Hepatic stellate cell (primary cell): ENCODE data around the gene STX10.

Source experiments
- DNase-seq: peaks from one replicate; pipeline ENCODE4 v3.0.0; 2011; ENCODE audit warnings: low spot score

Gene STX10

GRCh38 chr19:13119627-13120026 lies 30.5 kb downstream of the STX10 start:
- no peak for DNase-seq

DNA sequence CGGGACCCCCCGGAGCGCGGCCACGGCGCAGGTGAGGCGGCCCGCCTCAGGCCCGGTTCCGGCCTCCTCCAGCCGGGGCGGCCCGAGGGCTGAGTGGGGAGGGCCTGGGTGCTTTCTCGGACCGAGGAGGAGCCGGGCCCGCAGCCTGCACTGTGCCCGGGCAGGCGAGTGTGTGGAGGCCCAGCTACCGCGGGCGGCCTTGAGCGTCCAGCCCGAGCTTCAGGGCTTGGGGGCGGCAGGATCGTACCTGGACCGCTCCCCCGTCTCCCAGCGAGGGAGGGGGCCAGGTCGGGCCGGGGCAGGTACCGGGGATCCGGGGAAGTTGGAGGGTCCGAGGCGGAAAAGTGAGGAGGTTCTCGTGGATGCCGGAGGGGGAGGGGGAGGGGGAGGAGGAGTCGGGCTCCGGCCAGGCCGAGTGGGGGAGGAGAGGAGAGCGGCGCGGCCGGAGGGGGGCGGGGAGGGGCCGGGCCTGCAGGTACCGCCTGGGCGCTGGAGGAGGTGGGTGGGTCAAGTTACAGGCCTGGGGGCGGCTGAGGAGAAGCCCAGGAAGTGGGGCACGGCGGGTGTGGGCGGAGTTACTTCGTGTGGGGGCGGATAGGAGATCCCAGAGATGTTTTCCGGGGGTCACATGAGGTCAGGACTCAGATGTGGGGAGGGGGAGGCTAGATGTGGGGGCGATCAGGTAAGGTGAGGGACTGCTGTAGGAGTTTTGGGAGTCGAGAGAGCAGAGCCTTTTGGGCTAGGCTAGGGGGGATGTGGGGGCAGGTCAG lies 31.6 kb downstream of the STX10 start:
- peak; percentile 54 for DNase-seq

DNA sequence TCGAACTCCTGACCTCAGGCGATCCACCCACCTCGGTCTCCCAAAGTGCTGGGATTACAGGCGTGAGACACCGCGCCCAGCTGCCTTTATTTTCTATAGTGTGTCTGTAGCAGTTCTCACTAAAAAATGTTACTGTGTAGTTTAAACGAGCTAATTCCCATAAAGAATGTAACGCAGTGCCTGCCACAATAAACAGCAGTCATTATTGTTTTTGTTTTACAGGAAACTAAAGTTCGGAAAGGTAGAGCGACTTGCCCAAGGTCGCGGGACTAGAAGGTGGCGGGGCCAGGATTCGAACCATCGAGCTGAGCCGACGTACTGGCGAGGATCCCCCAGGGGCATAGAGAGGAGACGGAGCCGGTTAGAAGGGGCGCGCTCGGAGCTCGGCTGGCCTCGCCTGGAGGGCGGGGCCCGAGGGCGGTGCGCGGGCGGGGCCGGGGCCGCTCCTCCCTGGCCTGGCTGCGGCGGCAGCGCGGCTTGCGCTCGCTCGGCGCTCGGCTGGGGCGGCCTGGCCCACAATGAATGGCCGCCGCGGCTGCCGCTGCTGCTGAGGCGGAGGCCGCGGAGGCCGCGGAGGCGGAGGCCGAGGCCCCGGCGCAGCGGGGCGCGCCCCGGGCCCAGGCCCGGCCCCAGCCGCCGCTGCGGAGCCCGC lies 32.3 kb downstream of the STX10 start, which contains the start of gene NACC1:
NACC1 (plus strand) TSS at position 493 of the 652 bp plus-strand sequence. CDS start 16,944 bp downstream, outside the sequence.
- peak; percentile 97 for DNase-seq

DNA sequence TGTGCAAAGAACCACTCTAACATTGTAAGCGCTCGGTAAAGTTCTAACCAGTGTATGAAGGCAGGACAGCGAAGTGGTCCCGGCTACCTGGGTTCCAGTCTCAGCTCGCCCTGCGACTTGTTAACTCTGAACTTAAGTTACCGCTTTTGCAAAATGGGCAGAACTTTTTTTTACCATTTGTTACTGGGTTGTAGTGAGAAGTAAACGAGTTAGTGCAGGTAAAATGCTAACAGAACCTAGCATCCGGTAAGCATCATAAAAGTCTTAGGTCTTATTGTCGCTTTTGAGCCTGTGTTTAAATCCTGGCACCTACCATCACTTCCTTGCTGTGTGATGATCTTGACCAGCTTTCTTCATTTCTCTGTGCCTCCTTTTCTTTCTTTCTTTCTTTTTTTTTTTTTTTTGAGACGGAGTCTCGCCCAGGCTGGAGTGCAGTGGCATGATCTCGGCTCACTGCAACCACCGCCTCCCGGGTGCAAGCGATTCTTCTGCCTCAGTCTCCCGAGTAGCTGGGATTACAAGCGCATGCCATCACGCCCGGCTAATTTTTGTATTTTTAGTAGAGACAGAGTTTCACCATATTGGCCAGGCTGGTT lies 32.9 kb downstream of the STX10 start:
- DNase-seq = no peak

DNA sequence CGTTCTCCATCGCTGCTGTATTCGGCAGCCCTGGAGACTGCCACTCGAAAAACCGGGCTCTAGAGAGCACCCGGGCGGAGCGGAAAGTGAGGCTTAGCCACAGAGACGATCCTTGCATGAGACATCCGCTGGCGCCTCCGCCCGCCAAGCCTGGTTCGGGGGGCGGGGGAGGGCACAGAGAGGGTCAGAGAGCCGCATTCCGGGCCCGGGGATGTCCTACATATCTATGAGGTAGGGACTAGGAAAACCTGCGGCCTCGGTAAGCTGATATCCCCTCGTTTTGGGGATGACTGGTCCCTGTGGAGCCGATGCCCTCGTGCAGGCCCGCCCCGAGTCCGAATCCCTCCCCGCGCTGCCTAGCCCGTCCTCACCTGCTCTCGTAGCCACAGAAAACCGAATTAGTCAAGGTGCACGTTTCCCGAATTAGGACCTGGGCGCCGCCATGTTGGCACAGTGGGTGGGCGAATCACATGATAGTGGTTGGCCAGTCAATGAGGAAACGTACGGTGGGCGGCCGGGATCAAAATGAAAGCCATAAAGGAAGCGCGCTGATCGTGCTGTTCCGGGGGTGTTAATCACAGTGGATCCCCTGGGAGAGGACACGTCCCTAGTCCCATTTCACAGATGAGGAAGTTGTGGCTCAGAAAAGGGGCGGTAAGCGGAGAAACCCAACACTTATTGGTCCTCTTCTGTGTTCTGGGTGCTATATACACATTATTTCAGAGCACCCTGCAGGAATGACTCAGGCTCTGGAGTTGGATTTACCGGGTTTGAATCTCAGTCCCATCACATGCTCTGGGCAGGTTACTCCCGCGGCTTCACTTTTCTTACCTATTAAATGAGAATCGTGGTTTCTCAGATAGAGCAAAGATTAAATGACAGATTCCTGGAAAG lies 33.6 kb downstream of the STX10 start, which contains the start of gene TRMT1:
TRMT1 (minus strand) TSS at position 459 of the 894 bp plus-strand sequence; CDS start at position 118, 341 bp downstream.
- DNase-seq = peak; percentile 98

GRCh38 chr19:13115936-13116281 lies 34.3 kb downstream of the STX10 start:
- DNase-seq = no peak

GRCh38 chr19:13112555-13112954 lies 37.6 kb downstream of the STX10 start:
- no peak for DNase-seq

DNA sequence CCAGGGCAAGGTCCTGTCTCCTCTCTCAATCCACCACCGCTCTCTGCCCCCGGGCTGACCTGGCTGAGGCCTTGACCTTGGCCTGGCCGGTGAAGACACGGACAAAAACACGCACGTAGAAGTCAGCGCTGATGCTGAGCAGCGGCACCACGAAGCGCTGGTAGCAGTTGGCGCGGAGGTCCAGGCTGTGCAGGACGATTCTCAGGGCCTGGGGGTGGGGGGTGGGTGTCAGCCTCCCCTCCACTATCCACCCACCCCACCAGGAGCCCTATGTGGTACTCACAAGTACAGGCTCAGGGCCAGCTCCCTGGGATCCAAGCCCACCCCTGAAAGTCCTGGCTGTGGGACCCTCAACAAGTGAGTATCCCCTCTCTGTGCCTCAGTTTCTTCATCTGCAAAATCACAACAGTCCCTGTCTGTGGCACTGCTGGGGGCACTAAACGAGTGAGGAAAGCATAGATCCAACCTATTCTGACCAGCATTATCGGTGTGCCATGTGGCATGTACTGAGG lies 40.0 kb downstream of the STX10 start:
- DNase-seq = no peak

DNA sequence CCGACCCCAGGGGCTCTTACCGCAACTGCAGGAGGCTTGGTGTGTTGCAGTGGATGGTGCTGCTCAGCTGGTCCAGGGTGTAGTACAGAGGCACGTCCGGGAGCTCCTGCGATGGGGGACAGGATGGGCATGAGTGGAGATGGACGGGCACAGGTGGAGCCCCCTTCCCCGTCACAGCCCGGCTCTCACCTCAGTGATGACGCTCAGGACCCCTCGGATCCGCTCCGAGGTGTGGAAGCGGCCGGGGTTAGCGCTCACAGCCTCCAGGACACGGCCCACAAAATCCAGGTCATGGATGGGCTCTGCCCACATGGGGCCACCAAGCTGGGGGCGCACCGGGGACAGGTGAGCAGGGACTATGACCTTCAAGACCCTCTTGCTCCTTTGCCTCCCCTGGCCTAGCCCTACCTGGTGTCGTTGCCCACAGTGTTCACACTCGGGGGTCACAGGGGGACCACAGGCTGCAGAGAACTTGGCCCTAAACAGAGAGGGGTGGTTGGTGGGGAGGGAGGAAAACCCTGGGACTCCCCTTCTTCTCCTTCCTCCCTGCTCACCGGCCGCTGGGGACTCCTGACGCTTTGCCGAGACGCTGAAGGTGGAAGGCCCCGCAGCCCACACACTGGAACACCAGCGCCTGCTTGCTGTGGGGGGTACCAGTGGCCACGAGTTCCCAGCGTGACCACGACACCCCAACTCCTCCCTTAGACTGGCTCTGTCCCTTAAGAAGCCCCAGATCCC lies 40.6 kb downstream of the STX10 start:
- no peak for DNase-seq

DNA sequence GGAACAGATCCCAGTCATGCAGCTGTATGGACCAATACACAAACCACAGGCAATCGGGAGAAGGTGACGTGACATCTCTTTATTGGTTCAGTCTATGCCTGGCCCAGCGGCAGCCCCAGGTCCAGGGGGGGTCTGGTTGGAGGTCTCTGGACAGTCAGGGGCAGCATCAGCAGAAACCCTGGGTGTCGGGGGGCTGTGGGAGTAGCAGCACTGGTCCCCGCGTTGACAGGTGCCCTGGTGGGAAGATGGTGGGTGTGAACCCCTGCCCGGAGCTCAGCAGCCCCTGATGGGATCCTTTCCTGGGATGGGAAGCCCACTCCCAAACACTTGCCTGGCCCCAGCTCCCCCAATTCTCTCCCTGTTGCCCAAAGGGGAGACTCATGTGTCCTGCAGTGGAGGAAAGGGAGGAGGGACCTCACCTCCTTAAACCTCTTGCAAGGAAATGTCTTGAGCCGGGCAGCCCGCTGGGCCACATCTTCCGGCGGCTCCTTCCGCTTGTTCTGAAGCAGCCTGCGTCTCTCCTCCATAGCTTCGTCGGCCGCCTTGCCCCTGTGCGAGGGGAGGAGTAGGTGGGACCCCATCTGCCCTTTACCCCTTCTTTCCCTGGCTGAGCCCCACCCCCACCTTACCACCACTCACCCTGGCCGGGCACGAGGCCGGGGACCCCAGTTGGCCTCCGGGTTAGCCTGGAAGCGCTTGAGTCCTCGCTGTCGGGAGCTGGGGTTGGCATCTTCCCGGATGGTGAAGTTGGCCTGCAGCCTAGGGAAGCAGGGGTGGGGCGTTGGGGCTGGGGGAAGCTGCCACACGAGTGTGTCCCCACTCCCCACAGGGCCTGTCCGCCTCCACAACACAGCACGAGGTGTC lies 45.1 kb downstream of the STX10 start:
- no peak for DNase-seq

GRCh38 chr19:13104360-13104847 lies 45.8 kb downstream of the STX10 start:
- peak; percentile 58 for DNase-seq

DNA sequence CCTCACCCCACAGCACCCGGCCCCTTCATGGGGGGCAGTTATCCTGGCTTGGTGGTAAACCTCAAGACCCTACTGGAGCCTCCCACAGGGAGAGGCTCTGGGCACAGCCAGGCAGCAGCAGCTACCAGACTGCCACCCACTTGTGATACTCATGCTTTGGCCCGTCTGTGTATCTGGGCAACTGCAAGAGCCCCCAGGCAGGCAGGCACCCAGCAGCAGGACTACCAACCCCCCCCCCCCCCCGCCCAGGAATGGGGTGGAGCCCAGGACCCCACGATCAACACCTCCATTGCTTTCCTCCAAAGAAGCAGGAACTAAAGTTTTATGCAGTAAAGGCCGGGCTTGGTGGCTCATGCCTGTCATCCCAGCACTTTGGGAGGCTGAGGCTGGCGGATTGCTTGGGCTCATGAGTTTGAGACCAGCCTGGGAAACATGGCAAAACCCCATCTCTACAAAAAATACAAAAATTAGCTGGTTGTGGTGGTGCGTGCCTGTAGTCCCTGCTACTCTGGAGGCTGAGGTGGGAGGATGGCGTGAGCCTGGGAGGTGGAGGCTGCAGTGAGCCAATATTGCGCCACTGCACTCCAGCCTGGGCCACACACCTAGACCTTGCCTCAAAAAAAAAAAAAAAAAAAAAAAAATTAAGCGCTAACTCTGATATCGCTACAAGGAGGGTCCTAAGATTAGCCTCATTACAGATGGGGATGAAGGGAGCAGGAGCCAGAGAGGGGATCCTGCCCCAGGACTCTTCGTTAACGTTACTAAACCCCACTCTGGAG lies 46.4 kb downstream of the STX10 start:
- no peak for DNase-seq

DNA sequence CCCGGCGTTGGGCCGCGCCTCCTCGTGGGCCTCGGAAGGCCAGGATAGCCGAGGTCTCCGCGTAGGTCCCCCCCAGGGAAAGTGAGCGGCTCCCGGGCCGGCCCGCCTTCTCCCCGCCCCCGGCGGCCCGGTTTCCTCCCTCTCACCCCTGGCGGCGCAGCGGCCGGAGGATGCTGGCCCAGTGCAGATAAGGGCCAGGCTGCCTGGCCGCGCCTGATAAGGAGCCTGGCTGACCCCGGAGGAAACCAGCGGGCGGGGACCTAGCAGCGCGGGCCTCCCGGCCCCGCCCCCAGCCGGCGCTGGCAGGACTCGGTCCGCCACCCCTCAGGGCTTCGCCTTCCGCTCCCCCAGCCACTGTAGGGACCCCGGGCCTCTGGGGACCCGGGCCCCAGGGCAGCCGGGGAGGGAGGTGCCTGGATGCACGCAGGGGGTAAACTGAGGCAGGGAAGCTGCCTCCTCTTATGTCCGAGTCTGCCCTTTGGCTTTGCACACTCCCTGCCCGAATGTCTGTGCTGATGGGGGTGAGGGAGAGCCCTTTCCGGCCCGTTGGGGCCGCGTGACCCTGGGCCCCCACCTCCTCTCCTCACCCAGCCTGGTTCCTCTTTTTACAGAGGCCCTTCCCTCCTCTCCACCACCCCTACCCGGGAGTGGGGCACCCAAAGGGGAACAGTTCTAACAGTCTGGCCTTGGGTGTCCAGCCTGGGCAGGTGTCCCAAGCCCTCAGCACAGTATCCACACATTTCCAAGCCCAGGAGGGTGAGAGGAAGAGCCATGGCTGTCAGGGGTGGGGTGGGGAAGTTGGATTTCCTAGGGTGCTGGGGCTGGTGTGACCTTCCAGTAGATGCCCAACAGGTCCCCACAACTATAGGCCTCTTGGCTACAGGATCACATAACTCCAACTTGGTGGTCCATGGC lies 47.3 kb downstream of the STX10 start, which contains the start of gene LYL1:
LYL1 (minus strand) TSS at position 193 of the 915 bp plus-strand sequence. CDS start 1,687 bp downstream, outside the sequence.
- peak; percentile 82 for DNase-seq

DNA sequence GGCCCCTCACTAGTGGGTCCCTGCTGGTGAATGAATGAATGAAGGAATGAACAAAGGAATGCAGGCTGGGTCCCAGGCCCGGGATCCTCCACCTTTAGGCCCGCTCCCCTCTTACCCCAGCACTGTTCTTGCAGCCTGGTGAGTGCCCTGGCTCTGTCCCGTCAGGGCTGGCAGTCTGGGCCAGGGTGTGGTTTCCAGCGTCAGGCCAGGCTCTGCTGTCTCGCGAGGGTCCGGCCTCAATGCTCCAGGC lies 47.8 kb downstream of the STX10 start:
- DNase-seq = no peak

DNA sequence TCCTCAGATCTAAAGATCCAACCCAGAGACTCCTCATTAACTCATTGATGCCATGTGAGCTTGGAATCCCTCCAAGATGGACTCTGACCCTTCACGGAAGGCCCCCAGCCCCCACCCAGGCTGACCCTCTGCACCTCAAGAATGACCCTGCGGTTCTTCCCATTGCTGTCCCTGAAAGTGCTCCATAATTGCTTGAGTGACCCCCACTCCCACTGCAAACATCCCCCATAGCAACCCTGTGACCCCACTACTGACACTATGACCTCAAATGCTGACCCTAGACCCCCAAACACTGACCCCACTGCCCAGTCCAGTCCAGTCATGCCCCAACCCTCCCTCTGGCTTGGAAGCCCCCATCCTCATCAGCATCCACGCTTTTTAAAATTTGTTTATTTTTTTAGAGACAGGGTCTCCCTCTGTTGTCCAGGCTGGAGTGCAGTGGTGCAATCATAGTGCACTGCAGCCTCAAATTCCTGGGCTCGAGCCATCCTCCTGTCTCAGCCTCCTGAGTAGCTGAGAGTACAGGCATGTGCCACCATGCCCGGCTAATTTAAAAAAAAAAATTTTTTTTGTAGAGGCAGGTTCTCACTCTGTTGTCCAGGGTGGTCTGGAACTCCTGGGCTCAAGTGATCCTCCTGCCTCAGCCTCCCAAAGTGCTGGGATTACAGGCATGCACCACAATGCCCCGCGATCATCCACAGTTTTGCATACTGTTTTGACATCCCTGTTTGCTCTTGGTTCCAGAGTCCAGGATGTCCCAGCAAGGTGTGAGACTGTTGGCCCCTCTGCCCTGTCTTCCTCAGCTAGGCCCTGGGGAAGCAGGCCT lies 48.4 kb downstream of the STX10 start:
- no peak for DNase-seq

GRCh38 chr19:13100841-13101589 lies 49.2 kb downstream of the STX10 start:
- no peak for DNase-seq
